ENCODE data around the gene PPP2R1A. TPM values are rescaled to one million over a fixed set of nuclear protein-coding genes. Genes with fewer than 3 reads are reported as not detected.

Gene PPP2R1A
- total RNA-seq, 4 donors from 2014 or later: 200 to 226 (median 224) TPM

DNA sequence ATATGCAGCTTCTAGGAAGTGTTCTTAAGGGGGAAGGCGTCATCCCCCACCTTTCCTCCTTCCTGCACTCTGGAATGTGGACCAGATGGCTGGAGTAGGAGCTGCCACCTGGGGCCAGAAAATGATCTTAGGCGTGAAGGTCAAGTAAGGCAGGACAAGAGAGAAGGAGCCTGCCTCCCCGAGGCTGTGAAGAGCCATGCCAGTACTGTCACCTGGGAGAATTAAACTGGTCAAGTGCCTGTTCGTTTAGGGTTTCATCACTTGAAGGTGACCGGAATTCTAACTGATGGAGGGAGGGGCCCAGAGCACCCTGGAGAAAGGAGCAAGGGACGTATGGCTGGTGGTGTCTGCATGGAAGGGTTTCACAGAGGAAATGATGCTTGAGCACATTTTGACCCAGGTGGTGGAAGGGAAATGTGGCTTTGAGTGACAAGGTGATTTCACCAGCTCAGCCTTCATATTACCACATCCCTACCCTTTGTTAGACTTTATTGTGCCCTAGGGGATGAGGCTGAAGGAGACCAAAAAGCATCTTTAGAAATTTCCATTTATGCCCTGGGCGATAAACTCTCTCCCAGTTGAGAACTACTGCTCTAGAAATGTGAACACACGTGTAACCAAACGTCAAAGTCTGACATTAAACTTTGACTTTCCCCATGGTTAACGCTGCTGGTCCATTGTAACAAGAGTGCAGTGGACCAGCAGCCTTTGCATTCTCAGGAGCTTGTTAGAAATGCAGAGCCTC is 37.5 kb downstream of the PPP2R1A start:
- DNase-seq (ENCODE audit: low spot score in 2 of 2): peak in 1 of 2 donors; percentile 54
- 81 to 82% methylated on average over 10 of the region's 10 CpGs for WGBS, 2 donors
- no peak overlapping the region for H3K4me3 ChIP-seq (ENCODE audit: low read depth, poor library complexity, severe bottlenecking)
- intact Hi-C loops (cut with DNase I; ENCODE audit: low total_unique reads): no loop called here
- no peak for TF ChIP-seq POLR2A (IDR thresholded peaks at IDR 0.05)
- TF ChIP-seq, protein P1, sequence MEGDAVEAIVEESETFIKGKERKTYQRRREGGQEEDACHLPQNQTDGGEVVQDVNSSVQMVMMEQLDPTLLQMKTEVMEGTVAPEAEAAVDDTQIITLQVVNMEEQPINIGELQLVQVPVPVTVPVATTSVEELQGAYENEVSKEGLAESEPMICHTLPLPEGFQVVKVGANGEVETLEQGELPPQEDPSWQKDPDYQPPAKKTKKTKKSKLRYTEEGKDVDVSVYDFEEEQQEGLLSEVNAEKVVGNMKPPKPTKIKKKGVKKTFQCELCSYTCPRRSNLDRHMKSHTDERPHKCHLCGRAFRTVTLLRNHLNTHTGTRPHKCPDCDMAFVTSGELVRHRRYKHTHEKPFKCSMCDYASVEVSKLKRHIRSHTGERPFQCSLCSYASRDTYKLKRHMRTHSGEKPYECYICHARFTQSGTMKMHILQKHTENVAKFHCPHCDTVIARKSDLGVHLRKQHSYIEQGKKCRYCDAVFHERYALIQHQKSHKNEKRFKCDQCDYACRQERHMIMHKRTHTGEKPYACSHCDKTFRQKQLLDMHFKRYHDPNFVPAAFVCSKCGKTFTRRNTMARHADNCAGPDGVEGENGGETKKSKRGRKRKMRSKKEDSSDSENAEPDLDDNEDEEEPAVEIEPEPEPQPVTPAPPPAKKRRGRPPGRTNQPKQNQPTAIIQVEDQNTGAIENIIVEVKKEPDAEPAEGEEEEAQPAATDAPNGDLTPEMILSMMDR (IDR thresholded peaks at IDR 0.05): no peak

DNA sequence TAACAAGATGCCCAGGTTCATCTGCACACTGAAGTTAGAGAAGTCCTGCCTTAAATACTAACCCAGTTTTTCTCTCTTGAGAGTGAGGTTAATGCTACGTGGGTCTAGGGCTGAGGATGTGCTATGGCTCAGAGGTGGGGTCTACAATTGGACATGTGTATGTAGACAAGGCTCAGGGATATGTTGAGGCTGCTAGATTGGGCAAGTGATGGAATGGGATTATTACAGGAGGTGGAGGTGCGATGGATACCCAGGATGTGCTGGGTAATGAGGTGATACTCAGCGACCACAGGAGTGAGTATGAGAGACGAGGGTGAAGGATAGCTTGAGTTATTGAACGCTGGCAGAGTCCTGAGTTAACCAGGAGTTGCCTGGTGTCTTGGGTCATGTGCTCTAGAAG is 38.1 kb downstream of the PPP2R1A start:
- TF ChIP-seq, protein P1 (IDR thresholded peaks at IDR 0.05): no peak
- no peak for TF ChIP-seq POLR2A (IDR thresholded peaks at IDR 0.05)
- peak in 1 of 2 donors; percentile 50 for DNase-seq (ENCODE audit: low spot score in 2 of 2)
- H3K4me3 ChIP-seq (ENCODE audit: low read depth, poor library complexity, severe bottlenecking): no peak overlapping the region
- intact Hi-C loops (cut with DNase I; ENCODE audit: low total_unique reads): no loop called here
- whole genome bisulfite sequencing, 2 donors: 82 to 93% methylated on average over 5 of the region's 5 CpGs

DNA sequence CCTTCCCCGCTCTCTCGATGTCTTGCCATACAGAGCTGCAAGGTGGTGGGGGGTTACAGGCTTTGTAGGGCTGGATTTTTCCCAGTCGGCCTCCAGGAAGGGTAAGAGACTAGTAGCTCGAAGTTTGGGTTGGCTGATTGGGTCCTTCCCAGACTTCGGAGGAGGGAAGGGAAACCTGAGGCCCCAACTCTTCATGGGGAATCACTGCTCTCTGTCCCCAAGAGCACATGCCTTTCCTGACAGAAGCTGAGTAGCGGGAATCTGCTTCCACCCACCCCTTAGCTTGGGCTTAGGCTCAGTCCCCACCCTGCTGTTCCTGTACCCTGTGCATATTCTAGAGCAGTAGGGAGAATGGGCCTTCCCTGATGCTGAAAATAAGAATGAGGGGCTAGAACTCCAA is 39.7 kb downstream of the PPP2R1A start:
- H3K4me3 ChIP-seq (ENCODE audit: low read depth, poor library complexity, severe bottlenecking): no peak overlapping the region
- TF ChIP-seq POLR2A (IDR thresholded peaks at IDR 0.05): no peak
- TF ChIP-seq, protein P1 (IDR thresholded peaks at IDR 0.05): no peak
- DNase-seq (ENCODE audit: low spot score in 2 of 2): no peak
- WGBS, 2 donors: 87 to 93% methylated on average over 6 of the region's 6 CpGs
- intact Hi-C loops (cut with DNase I; ENCODE audit: low total_unique reads): no loop called here

DNA sequence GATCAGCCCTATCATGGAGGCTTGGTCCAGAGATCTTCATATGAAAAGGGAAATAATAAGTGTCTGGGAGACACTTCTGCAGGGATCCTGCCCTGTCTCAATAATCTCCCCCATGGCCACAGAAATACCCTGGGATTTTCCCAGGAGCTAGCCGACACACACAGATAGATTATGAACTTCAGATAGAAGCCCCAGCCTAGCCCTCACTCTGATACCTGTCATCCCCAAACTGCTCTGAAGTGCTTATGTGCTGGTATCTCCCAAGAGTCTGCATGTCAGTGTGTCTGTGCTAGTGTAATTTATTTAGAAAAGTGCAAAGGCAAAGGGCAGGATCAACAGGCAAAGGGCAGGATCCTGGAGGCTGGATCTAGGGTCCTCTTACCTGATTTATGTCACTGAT is 40.8 kb downstream of the PPP2R1A start:
- intact Hi-C loops (cut with DNase I; ENCODE audit: low total_unique reads): no loop called here
- 44 to 63% methylated on average over 1 of the region's 1 CpG for WGBS, 2 donors
- no peak for DNase-seq (ENCODE audit: low spot score in 2 of 2)
- no peak overlapping the region for H3K4me3 ChIP-seq (ENCODE audit: low read depth, poor library complexity, severe bottlenecking)
- no peak for TF ChIP-seq POLR2A (IDR thresholded peaks at IDR 0.05)
- TF ChIP-seq, protein P1 (IDR thresholded peaks at IDR 0.05): no peak

DNA sequence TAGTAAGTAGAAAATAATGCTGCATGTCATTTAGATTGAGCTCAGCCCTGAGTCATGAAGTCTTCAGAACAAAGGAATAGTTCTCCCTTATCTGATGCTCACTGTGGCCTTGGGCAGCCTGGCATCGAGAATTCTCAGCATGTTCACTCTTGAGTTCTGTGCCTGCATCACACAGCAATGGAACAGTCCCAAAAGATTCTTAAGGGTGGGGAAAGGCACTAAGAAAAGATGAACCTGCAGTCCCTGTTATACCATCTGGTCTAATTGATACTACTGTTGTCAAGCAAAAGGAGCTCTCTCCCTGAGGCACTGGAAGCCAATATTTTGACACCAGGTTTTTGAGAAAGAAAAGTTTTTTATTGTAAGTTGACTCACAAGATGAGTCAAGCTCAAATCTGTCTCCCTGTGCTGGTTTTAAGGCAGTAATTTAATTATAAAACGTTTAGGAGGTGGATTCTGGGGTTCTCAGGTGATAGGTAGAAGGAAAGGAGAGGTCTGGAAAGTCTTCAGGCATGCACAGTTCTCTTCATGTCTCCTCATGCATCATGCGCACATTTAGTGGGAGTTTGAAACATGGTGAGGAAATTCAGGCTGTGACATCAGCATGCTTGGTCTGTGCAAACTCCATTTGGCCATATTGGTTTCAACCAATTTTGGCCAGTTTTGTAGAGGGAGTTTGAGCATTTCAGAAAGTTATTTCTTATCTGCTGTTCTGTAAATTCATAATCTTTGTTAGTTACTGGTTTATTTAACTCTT is 41.5 kb downstream of the PPP2R1A start:
- no peak for TF ChIP-seq POLR2A (IDR thresholded peaks at IDR 0.05)
- TF ChIP-seq, protein P1 (IDR thresholded peaks at IDR 0.05): no peak
- 36 to 55% methylated on average over 3 of the region's 3 CpGs for WGBS, 2 donors
- H3K4me3 ChIP-seq (ENCODE audit: low read depth, poor library complexity, severe bottlenecking): no peak overlapping the region
- intact Hi-C loops (cut with DNase I; ENCODE audit: low total_unique reads): no loop called here
- DNase-seq (ENCODE audit: low spot score in 2 of 2): no peak

All from lower leg skin (tissue), 4 donors.